Dermis lymphatic vessel endothelial cell (primary cell): ENCODE measurements around the gene MEIOB. TPM values are rescaled to one million over a fixed set of nuclear protein-coding genes. Genes with fewer than 3 reads are reported as not detected.

Experiments used
- total RNA-seq: library from RNA; depleted of rRNA; stranded (reverse); fragments of >200 nt; gene quantifications from 2 replicates; pipeline ENCODE4 v1.2.1, GENCODE V29; 2014

MEIOB gene
- total RNA-seq = not detected in 2 replicates

GRCh38 chr16:1871974-1872635 lies at the start of gene MEIOB:
TSS of gene MEIOB (minus strand) at chr16:1872164. CDS start at chr16:1868175, 3,989 bp downstream.

GRCh38 chr16:1918351-1919326 lies 46.7 kb upstream of the MEIOB start, which contains the start of gene HS3ST6:
TSS of gene HS3ST6 (minus strand) at chr16:1918415. CDS start at chr16:1918323, 92 bp downstream.

GRCh38 chr16:1826691-1827573 lies 45.0 kb downstream of the MEIOB start, which contains the start of the genes FAHD1 and HAGH:
TSS of gene FAHD1 (plus strand) at chr16:1827206. CDS start at chr16:1827239, 33 bp downstream.
TSS of gene HAGH (minus strand) at chr16:1826825. CDS start at chr16:1826787, 38 bp downstream.

GRCh38 chr16:1793578-1794220 lies 78.3 kb downstream of the MEIOB start, which contains the start of gene IGFALS:
TSS of gene IGFALS (minus strand) at chr16:1793705. CDS start at chr16:1793652, 53 bp downstream.

Other genes with a start within 250 kb of the MEIOB start
- gene JPT2, start 193.9 kb downstream of the MEIOB start, total RNA-seq = 40.2 and 42.5 TPM in 2 replicates
- gene MAPK8IP3, start 166.0 kb downstream of the MEIOB start, total RNA-seq = 15.8 and 21.9 TPM in 2 replicates
- gene NME3, start 100.6 kb downstream of the MEIOB start, total RNA-seq = 33.0 and 44.9 TPM in 2 replicates
- gene EME2, start 99.4 kb downstream of the MEIOB start, total RNA-seq = 3.8 and 4.0 TPM in 2 replicates
- 51.1 and 58.0 TPM in 2 replicates for gene MRPS34, start 99.0 kb downstream of the MEIOB start, total RNA-seq
- gene SPSB3, start 89.6 kb downstream of the MEIOB start, total RNA-seq = 41.3 and 47.0 TPM in 2 replicates
- 54.0 and 59.8 TPM in 2 replicates for gene NUBP2, start 89.2 kb downstream of the MEIOB start, total RNA-seq
- 0.09 and 0.11 TPM in 2 replicates for gene IGFALS, start 78.5 kb downstream of the MEIOB start, total RNA-seq
- 41.3 and 78.7 TPM in 2 replicates for gene HAGH, start 45.3 kb downstream of the MEIOB start, total RNA-seq
- gene FAHD1, start 45.0 kb downstream of the MEIOB start, total RNA-seq = 54.5 and 67.1 TPM in 2 replicates
- not detected in 2 replicates for gene HS3ST6, start 46.3 kb upstream of the MEIOB start, total RNA-seq
- gene MSRB1, start 71.0 kb upstream of the MEIOB start, total RNA-seq = 8.4 and 11.8 TPM in 2 replicates
- not detected in 2 replicates for gene RPL3L, start 82.5 kb upstream of the MEIOB start, total RNA-seq
- gene NDUFB10, start 87.4 kb upstream of the MEIOB start, total RNA-seq = 122 and 128 TPM in 2 replicates
- 3,346 and 3,366 TPM in 2 replicates for gene RPS2, start 92.7 kb upstream of the MEIOB start, total RNA-seq
- not detected in 2 replicates for gene RNF151, start 94.7 kb upstream of the MEIOB start, total RNA-seq
- 21.0 and 27.2 TPM in 2 replicates for gene TBL3, start 99.9 kb upstream of the MEIOB start, total RNA-seq
- gene NOXO1, start 109.3 kb upstream of the MEIOB start, total RNA-seq = 0.09 and 0.11 TPM in 2 replicates
- gene GFER, start 112.0 kb upstream of the MEIOB start, total RNA-seq = 8.9 and 9.1 TPM in 2 replicates
- 1.2 and 2.2 TPM in 2 replicates for gene SYNGR3, start 117.8 kb upstream of the MEIOB start, total RNA-seq
- 8.1 and 8.8 TPM in 2 replicates for gene ZNF598, start 137.7 kb upstream of the MEIOB start, total RNA-seq
- gene NPW, start 147.6 kb upstream of the MEIOB start, total RNA-seq = 0.43 and 0.52 TPM in 2 replicates
- gene NHERF2, start 154.7 kb upstream of the MEIOB start, total RNA-seq = 40.3 and 40.6 TPM in 2 replicates
- gene NTHL1, start 175.7 kb upstream of the MEIOB start, total RNA-seq = 25.9 and 29.7 TPM in 2 replicates
- 27.5 and 28.2 TPM in 2 replicates for gene TSC2, start 175.8 kb upstream of the MEIOB start, total RNA-seq